Vagina (tissue), 2 donors: ENCODE results near the gene USP46.

Source experiments
- POLR2A ChIP-seq, 2 donors: fragments of 450-650 bp; IDR thresholded peaks; one replicate each; pipeline ENCODE4 v1.6.1; 2017; ENCODE audit warnings: antibody characterized with exemption in 2 of 2, mild to moderate bottlenecking in 2 of 2, moderate library complexity in 2 of 2
- POLR2AphosphoS5 ChIP-seq, 2 donors: sonication (generic); formaldehyde crosslinking; IDR thresholded peaks; one replicate each; pipeline ENCODE4 v1.9.0; 2017; ENCODE audit warnings: antibody characterized with exemption in 2 of 2, mild to moderate bottlenecking in 2 of 2, low read depth in 1 of 2; ENCODE audit not compliant: insufficient read depth in 1 of 2
- TF ChIP-seq, protein P1 (sequence below), 3 experiments: fragments of 450-650 bp in 2 of 3; fragments of 200-600 bp in 1 of 3; sonication (generic) in 1 of 3; IDR thresholded peaks; one replicate each; pipeline ENCODE4 v1.5.1; 2017 to 2019; ENCODE audit warnings: antibody characterized with exemption in 3 of 3, mild to moderate bottlenecking in 2 of 3, moderate library complexity in 2 of 3

DNA sequence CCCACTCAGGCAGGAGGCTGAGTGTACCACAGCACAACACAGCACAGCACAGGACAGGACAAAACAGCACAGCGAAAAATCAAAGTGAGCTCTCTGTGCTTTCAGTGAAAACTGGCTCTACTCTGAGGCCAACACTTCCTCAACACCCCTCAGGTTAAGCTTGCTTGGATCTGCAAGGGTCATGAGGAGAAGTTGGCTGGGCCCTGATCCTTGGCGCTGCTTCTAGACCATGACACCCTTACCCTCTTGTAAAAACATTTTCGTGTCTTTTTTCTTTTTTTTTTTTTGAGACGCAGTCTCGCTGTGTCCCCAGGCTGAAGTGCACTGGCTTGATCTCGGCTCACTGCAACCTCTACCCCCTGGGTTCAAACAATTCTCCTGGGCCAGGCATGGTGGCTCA is 25.3 kb downstream of the USP46 start:
- TF ChIP-seq, protein P1, sequence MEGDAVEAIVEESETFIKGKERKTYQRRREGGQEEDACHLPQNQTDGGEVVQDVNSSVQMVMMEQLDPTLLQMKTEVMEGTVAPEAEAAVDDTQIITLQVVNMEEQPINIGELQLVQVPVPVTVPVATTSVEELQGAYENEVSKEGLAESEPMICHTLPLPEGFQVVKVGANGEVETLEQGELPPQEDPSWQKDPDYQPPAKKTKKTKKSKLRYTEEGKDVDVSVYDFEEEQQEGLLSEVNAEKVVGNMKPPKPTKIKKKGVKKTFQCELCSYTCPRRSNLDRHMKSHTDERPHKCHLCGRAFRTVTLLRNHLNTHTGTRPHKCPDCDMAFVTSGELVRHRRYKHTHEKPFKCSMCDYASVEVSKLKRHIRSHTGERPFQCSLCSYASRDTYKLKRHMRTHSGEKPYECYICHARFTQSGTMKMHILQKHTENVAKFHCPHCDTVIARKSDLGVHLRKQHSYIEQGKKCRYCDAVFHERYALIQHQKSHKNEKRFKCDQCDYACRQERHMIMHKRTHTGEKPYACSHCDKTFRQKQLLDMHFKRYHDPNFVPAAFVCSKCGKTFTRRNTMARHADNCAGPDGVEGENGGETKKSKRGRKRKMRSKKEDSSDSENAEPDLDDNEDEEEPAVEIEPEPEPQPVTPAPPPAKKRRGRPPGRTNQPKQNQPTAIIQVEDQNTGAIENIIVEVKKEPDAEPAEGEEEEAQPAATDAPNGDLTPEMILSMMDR (IDR thresholded peaks at IDR 0.05): no peak
- TF ChIP-seq POLR2AphosphoS5 (IDR thresholded peaks at IDR 0.05; ENCODE audit: insufficient read depth in 1 of 2, low read depth in 1 of 2) (no peak), POLR2A (IDR thresholded peaks at IDR 0.05) (no peak)
